ENCODE measurements around the gene ROR2. TPM values are rescaled to one million over a fixed set of nuclear protein-coding genes. Genes with fewer than 3 reads are reported as not detected.

ROR2 gene
- total RNA-seq, 1 experiment from 2014 or later = 2.7 TPM

DNA sequence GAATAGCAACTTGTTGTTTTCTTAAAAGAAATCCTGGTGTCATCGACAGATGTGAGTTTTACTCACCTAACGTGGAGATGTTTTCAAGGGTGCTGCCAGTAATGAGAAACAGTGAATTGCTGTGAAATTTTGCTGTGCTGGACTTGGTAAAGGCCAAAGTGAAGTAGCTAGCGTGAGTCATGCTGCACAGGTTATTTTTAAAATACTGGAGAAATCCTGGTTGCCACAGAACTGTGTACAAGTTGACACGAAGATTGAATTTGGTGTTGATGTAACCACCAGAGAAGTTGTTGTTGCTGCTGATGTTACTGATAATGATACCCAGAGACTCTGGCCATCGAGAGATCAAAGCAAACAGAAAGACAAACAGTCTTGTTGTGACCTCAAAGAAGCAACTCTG lies 338.4 kb downstream of the ROR2 start:
- H3K4ac ChIP-seq (ENCODE audit: low read depth, low read length) = no peak overlapping the region
- H2AK5ac ChIP-seq (ENCODE audit: insufficient read length, low read length) = no peak overlapping the region
- no peak for DNase-seq
- no peak overlapping the region for H4K91ac ChIP-seq (ENCODE audit: insufficient read length, low read depth, low read length)
- H2AFZ ChIP-seq (ENCODE audit: low read length) = no peak overlapping the region
- H2BK5ac ChIP-seq (ENCODE audit: insufficient read length, low read length) = no peak overlapping the region
- Mint-ChIP-seq H3K27me3 (ENCODE audit: low read depth) (no peaks in the 10 kb centered on the region), H3K4me3 (no peak overlapping the region), H3K4me1 (peaks cover 0 to 3% of the 10 kb centered on the region in 2 experiments; a peak in 2 of 4 replicates), H3K27ac (no peak overlapping the region), H3K9me3 (no peaks in the 10 kb centered on the region; a peak in 2 of 5 replicates), H3K36me3 (ENCODE audit: insufficient read depth in 1 of 3, low read depth in 3 of 3) (peaks cover 0 to 2% (median 0%) of the 10 kb centered on the region in 3 experiments; a peak in 1 of 7 replicates)
- no peak overlapping the region for H3K4me2 ChIP-seq (ENCODE audit: insufficient read depth, insufficient read length, low read length)
- TF ChIP-seq CTCF (conservative IDR thresholded peaks at IDR 0.05) = no peak
- no peak overlapping the region for H2BK20ac ChIP-seq (ENCODE audit: low read depth, low read length, poor library complexity, severe bottlenecking)
- H4K8ac ChIP-seq (replicated peaks; ENCODE audit: insufficient read length, low read depth, low read length) = no peak overlapping the region
- no peak overlapping the region for H3K18ac ChIP-seq (ENCODE audit: insufficient read length, low read depth, low read length)
- H3K23me2 ChIP-seq (ENCODE audit: insufficient read length, low read depth, low read length, poor library complexity, severe bottlenecking) = no peaks in the 10 kb centered on the region
- no peaks in the 10 kb centered on the region for H4K20me1 ChIP-seq (ENCODE audit: control insufficient read depth, insufficient read depth, insufficient read length)
- H2BK120ac ChIP-seq (ENCODE audit: low read depth, low read length, poor library complexity, severe bottlenecking) = no peak overlapping the region
- H3K9ac ChIP-seq (ENCODE audit: extremely low read depth, insufficient read length, low read length) = no peak overlapping the region
- no peak overlapping the region for H2BK12ac ChIP-seq (ENCODE audit: insufficient read length, low read depth, low read length)
- no peak overlapping the region for H3K23ac ChIP-seq (ENCODE audit: insufficient read length, low read depth, low read length)
- H3K4me1 ChIP-seq (ENCODE audit: insufficient read depth, low read length) = no peaks in the 10 kb centered on the region
- H4K5ac ChIP-seq (ENCODE audit: insufficient read length, low read depth, low read length) = no peak overlapping the region
- no peak overlapping the region for H3K27ac ChIP-seq (ENCODE audit: insufficient read length, low read depth, low read length)
- H3K79me2 ChIP-seq (ENCODE audit: insufficient read depth, low read length) = no peaks in the 10 kb centered on the region
- no CpG with 5 or more reads among the region's 5 CpGs for WGBS (ENCODE audit: extremely low coverage, insufficient read length, low lambda C conversion rate)
- H3K9me3 ChIP-seq (ENCODE audit: control insufficient read depth, low read depth, low read length) = no peaks in the 10 kb centered on the region
- H2BK15ac ChIP-seq (ENCODE audit: low read depth, low read length) = no peak overlapping the region
- no peaks in the 10 kb centered on the region for H3K79me1 ChIP-seq (ENCODE audit: insufficient read depth, low read depth, low read length, poor library complexity, severe bottlenecking)
- H3K27me3 ChIP-seq (ENCODE audit: insufficient read depth, low read length) = no peaks in the 10 kb centered on the region
- H3K56ac ChIP-seq (ENCODE audit: insufficient read length, low read depth, low read length) = no peak overlapping the region
- no peak overlapping the region for H3T11ph ChIP-seq (ENCODE audit: low read length)
- no peak overlapping the region for H3K14ac ChIP-seq (ENCODE audit: insufficient read depth, low read length)
